HG03354 (cell line): ENCODE results near the gene EMC7.
"Not testable (repeated sequence)": the region's sequence is repeated elsewhere in the genome, so short reads cannot be mapped to it uniquely, and the experiment has no call there.

Experiments
- ATAC-seq: cut with Tn5 transposase; IDR thresholded peaks from one replicate; pipeline ENCODE4 v1.9.1; 2021; ENCODE audit warnings: mild to moderate bottlenecking; ENCODE audit not compliant: unreplicated experiment, poor library complexity, severe bottlenecking

EMC7 gene

DNA sequence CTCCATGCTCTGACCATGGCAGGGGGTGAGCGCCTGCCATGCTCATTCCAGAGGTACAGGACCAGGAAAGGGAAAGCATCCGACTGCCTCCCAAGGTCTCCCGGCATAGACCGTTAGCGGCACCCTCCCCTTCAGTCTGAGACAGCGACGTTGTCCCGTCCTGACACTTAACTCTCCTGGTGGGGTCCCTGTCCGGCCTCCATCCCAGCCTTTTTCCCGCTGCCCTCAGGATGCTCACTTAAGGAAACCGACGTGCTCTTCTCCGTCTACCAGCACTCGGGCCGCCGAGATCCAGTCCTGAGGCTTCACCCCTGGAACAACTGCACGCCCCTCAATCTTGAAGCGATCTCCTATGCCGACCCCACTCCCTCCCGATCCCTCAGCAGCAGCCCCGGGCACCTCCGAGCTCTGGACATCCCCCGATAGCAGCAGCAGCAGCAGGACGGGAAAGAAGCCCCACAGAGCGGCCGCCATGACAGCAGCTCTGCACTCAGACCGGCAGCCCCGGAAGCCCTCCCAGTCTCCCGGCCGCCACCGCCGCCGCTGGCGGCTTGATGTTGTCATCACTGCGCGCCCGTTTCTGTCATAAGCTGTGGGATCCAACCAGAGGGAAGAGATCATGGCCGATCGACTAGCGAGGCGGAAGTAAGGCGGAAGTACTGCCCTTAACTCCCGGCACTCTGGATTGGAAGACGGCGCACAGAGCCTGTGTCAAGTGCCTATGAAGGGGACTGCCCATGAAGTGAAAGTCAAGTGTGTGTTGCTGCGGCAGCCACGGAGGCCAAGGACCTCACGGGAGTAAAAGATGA is at the start of gene EMC7, which contains the start of gene PGBD4:
Gene EMC7, minus strand, starts transcription at position 497 of the 809 bp plus-strand sequence. Its CDS starts 23 bp downstream, at position 474.
Gene PGBD4, plus strand, starts transcription at position 718 of the 809 bp plus-strand sequence. CDS start 449 bp downstream, outside the sequence.
- ATAC-seq: peak; percentile 97

DNA sequence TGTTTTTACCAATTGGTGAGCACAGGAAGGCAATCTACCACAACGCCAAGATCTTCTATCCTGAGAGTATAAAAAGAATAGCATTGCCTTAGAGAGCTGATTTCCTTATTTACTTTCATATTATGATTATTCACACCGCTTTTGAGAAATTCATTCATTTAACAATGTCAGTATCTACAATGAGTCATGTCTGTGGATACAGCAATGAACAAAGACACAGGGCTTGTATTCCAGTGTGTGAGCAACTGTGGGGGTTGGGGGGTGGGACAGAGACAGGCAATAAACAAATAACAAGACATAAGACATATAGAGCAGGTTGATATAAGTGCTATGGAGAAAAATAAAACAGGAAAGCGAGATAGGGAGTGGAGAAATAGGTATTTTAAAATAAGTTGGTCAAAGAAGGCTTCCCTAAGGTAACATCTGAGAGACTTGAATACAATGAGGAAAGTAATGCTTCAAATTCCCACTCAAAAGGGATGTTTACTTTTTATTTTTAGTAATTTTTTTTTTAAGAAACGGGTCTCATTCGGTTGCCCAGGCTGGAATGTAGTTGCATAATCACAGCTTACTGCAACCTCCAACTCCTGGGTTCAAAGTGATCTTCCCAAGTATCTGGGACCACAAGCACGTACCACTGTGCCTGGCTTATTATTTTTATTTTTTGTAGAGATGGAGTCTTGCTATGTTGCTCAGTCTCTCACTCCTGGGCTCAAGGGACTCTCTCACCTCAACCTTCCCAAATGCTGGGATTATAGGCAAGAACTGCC is 45.9 kb upstream of the EMC7 start:
- ATAC-seq: no peak

DNA sequence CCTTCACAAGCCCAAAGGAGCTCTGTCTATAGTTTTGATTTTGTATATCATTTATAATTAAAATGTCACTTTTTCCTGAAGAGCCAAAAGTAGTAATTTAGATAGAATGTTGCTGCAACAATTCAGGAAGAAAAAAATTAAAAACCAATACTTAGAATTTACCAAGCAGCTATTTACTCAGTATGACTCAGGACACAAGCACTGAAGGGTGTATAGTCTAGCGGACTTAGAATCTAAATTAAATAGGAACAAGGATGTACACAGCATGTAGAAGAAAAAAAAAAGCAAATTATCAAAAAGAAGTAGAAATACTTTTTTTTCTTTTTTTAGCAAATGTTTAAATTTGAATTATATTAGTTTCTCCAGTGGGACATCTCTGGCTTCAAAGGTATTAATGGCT is 31.8 kb upstream of the EMC7 start:
- no peak for ATAC-seq

DNA sequence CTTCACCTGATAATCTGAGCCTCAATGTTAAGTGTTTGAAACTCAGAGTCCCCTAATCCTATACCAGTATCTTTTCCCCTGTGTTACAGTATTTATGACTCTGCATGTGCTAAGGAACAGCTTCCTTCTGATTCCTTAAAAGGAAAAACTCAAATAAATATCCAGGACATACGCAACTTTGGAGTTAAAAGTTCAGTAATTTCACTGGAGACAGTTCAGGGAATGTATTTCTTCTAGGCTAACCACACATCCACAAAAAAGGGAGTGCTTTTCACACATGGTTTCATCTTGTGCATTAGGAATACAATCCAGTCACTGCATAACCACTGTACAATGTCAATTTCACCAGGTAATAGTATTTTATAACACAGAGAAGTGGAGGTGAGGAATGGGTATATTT is 31.2 kb upstream of the EMC7 start:
- no peak for ATAC-seq

DNA sequence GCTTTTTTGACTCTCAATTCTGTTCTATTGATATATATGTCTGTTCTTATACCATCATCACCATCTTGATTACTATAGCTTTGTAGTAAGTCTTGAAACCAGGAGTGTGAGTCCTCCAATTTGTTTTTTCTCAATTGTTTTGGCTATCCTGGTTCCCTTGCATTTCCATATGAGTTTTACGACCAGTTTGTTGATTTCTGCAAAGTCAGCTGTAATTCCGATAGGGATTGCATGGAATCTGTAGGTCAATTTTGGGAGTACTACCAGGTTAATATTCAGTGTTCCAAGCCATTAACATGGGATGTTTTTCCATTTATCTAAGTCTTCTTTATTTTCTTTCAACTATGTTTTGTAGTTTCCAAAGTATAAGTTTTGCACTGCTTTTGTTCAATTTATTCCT is 27.2 kb upstream of the EMC7 start:
- ATAC-seq: no peak

DNA sequence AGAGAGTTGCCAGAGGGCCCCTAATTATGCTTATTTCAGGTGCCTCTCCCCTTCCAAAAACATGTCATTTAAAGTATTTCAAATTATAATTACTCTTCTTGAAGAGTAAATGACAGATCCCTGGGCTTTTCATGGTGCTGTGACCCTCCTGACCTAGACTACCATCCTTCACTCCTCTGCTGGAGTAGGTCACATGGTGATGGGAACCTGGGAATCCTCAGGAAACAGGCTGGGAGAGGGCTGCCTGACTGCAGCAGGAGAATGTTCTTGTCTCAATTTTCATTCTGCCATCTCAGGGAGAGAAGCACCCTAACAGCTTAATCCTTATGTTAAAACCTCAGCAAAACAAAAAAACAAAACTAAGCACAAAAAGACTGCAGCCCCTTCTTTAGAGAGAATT is 24.9 kb upstream of the EMC7 start:
- ATAC-seq: no peak

DNA sequence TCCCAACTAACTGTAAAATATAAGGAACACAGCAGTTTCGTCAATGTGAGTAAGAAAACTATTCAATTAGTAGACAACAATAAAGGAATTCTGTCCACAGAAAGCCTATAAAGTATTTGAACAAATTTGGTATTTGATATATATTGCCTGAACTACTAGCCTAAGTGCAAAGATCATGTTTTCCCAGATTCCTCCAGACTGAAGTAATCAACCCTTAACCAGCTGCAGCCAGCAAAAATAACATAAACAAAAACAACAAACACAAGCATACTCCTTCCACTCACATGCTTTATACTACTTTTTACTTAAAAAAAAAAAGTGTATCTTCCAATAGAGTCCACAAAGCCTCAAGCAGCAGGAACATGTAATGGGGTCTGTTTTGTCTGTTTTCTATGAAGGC is 24.3 kb upstream of the EMC7 start:
- ATAC-seq: no peak

DNA sequence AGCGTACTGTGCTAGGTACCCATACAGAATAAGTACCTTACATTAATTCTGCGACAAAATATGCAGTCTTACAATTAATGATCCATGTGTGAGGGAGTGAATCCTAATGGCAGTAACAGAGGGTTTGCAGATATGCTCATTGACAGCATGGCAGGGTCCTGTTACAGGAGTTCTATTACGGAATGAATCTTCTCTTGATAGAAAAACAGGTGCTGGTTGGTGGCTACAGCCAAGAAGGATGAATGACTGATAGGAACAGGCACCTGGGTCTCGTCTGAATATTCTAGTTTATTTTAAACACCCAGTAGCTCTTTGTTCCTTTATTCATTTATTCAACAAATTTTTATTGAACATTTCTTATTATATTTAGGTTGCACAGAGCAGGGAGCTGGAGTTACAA is 23.0 kb upstream of the EMC7 start:
- ATAC-seq: no peak

DNA sequence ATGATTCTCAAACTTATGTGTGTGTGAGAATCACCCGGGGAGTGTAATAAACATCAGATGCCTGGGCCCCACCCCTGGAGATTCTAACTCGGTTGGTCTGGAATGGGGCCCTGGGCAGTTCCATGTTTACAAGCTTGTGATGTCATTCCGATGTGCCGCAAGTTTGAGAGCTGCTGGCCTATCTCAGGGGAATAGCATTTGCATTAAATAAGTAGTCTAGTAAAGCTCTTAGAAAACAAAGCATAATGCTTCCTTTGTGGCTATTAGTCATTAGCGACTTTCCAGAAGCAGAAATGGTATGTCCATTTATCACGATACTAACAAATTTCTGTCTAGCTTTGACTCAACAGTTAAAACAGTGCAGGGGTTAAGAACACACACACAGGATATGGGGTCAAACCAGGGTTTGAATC is 21.1 kb upstream of the EMC7 start:
- ATAC-seq: no peak

DNA sequence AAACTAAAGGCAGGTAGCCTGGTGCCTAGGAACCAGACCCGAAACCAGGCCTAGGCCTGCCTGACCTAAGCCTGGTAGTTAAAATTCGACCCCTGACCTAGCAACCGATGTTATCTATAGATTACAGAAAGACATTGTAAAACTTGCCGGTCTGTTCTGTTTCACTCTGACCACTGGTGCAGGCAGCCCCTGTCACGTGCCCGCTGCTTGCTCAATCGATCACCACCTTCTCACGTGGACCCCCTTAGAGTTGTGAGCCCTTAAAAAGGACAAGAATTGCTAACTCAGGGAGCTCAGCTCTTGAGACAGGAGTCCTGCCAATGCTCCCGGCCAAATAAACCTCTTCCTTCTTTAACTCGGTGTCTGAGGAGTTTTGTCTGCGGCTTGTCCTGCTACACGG is 20.1 kb upstream of the EMC7 start:
- not testable (repeated sequence) for ATAC-seq

DNA sequence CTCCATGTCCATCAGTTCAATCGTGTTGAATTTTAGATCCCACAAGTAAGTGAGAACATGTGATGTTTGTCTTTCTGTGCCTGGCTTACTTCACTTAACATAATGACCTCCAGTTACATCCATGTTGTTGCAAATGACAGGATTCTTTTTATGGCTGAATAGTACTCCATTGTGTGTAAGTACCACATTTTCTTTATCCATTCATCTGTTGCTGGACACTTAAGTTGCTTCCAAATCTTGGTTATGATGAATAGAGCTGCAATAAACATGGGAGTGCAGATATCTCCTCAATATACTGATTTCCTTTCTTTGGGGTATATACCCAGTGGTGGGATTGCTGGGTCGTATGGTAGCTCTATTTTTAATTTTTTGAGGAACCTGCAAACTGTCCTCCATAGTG is 18.8 kb upstream of the EMC7 start:
- not testable (repeated sequence) for ATAC-seq

DNA sequence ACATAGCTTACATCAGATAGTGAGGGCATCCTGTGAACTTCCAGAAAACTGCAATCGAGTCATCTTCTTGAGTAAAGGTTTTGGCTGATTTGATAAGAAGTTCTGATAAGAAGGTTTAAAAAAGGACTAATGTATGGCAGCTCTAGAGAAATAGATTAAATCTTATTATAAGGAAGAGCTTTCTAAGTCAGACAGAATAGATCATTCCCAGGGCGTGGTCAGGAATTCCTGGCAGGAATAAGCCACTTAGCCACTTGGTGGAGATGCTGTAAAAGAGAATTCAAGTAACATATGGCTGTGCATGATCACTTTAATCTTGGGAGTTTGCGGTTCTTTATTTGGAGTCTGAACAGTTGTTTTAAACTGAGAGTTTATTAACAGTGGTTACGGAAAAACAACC is 17.6 kb upstream of the EMC7 start:
- no peak for ATAC-seq

DNA sequence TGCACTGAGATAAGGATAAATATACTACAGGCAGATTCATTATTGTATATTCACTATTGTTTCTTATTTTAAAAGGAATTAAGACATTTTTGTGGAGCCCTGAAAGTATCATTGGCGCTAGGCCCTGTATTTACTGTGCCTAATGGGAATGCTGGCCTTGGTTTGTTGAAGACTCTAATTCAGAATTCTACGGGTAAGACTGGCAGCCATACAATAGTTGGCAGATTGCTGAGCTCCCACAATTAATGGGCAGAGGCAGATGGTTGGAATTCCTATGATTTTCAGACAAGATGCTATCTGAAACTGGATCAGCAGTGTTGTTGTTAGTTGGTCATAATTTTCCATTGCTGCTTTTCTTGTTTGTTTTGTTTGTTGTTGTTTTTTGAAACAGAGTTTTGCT is 15.0 kb upstream of the EMC7 start:
- ATAC-seq: no peak

DNA sequence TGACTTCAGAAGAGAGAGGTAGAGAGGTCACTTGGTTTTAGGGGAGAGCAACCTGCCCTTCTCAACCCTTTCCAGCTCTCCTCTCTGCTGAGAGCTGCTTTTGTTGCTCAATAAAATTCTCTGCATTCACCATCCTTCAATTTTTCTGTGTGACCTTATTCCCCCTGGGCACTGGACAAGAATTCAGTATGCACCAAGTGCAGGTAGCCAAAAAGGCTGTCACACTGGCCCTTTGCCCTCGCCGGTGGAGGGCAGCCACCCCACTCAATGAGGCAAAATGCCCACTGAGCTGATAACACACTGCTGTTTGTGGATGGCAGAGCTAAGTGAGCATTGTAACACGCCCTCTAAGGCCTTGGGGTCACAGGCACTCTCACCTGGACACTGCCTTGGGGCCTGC is 13.1 kb upstream of the EMC7 start:
- ATAC-seq: no peak

DNA sequence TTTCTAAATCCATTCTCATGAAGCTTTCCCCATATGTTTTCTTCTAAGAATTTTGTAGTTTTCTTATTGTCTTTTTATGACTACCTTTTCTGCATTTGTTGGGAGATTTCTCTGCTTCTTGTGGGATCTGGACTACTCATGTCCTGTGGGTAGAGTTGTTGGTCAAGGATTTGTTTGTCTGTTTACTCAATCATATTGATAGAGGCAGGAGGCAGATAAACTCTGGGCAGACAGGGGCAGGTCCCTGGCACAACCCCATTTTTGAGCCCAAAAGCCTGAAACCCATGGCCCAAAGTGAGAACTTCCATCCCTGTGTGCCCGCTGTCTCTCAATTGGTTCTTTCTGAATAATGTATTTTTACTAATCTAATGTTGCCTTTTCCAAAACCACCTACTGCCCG is 12.6 kb upstream of the EMC7 start:
- ATAC-seq: no peak

DNA sequence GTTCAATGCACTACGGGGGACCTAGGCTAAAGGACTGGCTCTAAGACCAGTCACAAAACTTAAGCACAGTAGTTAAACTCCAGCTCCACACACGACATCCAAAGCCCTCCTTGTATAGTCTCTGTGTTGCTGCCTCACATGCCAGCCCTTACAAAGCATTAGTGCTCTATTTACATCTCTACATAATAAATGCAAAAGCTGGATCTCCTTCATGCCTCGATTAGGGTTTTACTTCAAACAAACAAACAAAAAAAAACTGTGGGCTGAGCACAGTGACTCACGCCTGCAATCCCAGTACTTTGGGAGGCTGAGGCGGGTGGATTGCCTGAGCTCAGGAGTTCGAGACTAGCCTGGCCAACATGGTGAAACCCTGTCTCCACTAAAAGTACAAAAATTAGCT is 9.8 kb upstream of the EMC7 start:
- ATAC-seq: no peak

DNA sequence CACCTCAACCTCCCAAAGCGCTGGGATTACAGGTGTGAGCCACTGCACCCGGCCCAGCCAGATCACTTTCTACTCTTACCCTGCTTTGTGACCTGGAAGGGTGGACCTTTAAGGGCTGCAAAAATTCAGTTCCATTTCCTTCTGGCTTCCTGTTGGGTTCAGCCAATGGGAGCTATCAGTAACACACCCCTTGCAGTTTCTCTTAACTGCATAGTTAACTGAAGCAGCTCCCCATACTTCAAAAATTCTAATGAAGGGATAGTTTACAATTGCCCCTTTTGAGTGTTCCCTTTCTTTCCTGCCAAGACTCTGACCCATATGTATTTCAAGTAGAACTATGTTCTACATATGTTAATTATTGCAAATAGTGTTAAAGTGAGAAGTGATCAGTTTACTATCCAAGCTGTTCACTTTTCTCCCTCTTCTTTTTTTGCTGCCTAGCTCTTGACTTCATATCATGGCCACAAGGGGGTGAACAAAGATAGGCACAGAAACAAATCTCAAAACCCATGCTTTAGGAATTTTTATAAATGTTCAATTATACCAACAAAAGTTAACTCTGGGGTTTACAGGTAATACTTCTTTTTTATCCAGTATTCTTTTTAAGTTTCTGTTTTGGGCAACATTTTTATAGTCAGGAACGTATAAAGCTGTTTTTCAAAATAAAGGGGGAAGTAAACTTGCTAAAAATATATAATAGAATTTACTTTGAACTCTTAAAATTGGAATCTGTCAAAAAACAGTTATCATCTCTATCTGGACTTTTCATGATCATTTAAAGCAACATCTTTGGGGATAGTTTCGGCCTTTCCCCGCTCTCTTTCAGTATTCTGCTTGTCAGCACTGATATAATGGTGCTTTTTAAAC is 8.4 kb upstream of the EMC7 start:
- ATAC-seq: no peak

DNA sequence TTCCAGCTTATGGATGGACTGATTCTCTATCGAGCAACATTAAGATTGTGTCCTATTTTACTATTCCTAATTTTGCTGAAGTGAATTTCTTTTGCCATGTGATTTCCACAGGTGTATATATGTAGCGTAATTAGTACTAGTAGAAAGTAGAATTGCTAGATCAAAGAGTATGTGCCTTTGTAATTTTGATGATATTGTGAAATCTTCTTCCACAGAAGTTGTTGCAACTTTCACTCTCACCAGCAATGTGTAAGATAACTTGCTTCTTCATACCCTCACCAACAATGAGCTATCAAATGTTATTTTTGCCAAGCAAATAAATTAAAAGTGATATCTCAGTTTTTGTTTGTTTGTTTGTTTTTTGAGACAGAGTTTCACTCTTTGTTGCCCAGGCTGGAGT is 5.7 kb upstream of the EMC7 start:
- ATAC-seq: no peak

DNA sequence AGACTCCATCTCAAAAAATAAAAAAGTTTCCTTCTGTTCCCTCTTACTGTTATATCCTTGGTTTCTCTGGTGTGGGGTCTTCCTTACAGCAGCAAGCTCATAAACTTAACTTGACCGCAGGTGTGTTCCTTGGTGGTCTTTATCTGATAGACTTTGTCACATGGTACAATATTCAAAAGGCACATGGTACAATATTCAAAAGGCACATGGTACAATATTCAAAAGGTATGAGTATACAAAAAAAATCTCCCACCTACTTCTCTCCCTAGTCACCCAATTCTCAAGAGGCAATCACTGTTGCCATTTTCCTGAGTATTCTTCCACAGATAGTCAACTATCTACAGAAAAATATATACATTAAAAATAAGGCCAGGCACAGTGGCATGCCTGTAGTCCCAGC is 4.8 kb upstream of the EMC7 start:
- ATAC-seq: no peak
